Gastroesophageal sphincter (tissue), 3 donors: ENCODE data around the gene RFX6.

Source experiments
- CTCF ChIP-seq, 4 experiments: fragments of 200-600 bp in 2 of 4; fragments of 450-650 bp in 2 of 4; sonication (generic) in 1 of 4; IDR thresholded peaks; one replicate each; pipeline ENCODE4 v1.5.1; 2017 to 2019; ENCODE audit warnings: antibody characterized with exemption in 4 of 4, mild to moderate bottlenecking in 2 of 4, moderate library complexity in 2 of 4
- EP300 ChIP-seq: sonication (generic); formaldehyde crosslinking; IDR thresholded peaks from one replicate; pipeline ENCODE4 v1.6.1; 2017; ENCODE audit warnings: antibody characterized with exemption, mild to moderate bottlenecking
- POLR2A ChIP-seq, 2 donors: fragments of 450-650 bp; IDR thresholded peaks; one replicate each; pipeline ENCODE4 v1.6.1; 2017; ENCODE audit warnings: antibody characterized with exemption in 2 of 2, mild to moderate bottlenecking in 2 of 2, moderate library complexity in 1 of 2
- POLR2AphosphoS5 ChIP-seq: sonication (generic); formaldehyde crosslinking; IDR thresholded peaks from one replicate; pipeline ENCODE4 v1.6.1; 2017; ENCODE audit warnings: antibody characterized with exemption

- no peak for TF ChIP-seq POLR2A (IDR thresholded peaks at IDR 0.05)
- TF ChIP-seq CTCF (IDR thresholded peaks at IDR 0.05), result no peak
- TF ChIP-seq EP300, result no peak
- no peak for TF ChIP-seq POLR2AphosphoS5
Observed at GRCh38 chr6:116933485-116933884, 56.4 kb downstream of the RFX6 start.
